HG03066 (cell line): ENCODE results near the gene CTDSPL2.
"Not testable (repeated sequence)": the region's sequence is repeated elsewhere in the genome, so short reads cannot be mapped to it uniquely, and the experiment has no call there.

ENCODE experiments used
- ATAC-seq: cut with Tn5 transposase; IDR thresholded peaks from one replicate; pipeline ENCODE4 v1.9.1; 2021; ENCODE audit warnings: low read depth; ENCODE audit not compliant: unreplicated experiment

Gene CTDSPL2

GRCh38 chr15:44482090-44482489 lies 54.7 kb downstream of the CTDSPL2 start:
- no peak for ATAC-seq

- no peak for ATAC-seq
Measured at GRCh38 chr15:44485880-44486279, 58.5 kb downstream of the CTDSPL2 start.

GRCh38 chr15:44489464-44489863 lies 62.0 kb downstream of the CTDSPL2 start:
- no peak for ATAC-seq

GRCh38 chr15:44490622-44491021 lies 63.2 kb downstream of the CTDSPL2 start:
- no peak for ATAC-seq

GRCh38 chr15:44492040-44492439 lies 64.6 kb downstream of the CTDSPL2 start:
- no peak for ATAC-seq

GRCh38 chr15:44492672-44493071 lies 65.2 kb downstream of the CTDSPL2 start:
- ATAC-seq: no peak

GRCh38 chr15:44495562-44495961 lies 68.1 kb downstream of the CTDSPL2 start:
- ATAC-seq: no peak

- ATAC-seq: no peak
Measured at GRCh38 chr15:44500555-44500954, 73.1 kb downstream of the CTDSPL2 start.

- no peak for ATAC-seq
Measured at GRCh38 chr15:44501768-44502366, 74.4 kb downstream of the CTDSPL2 start.

- ATAC-seq: no peak
Measured at GRCh38 chr15:44516436-44516835, 89.0 kb downstream of the CTDSPL2 start.

GRCh38 chr15:44519537-44519936 lies 92.1 kb downstream of the CTDSPL2 start:
- ATAC-seq: no peak

- no peak for ATAC-seq
Measured at GRCh38 chr15:44525018-44525417, 97.6 kb downstream of the CTDSPL2 start.

- ATAC-seq: no peak
Measured at GRCh38 chr15:44527241-44527640, 99.8 kb downstream of the CTDSPL2 start.

- no peak for ATAC-seq
Measured at GRCh38 chr15:44529864-44530604, 102.6 kb downstream of the CTDSPL2 start.

GRCh38 chr15:44530653-44531052 lies 103.2 kb downstream of the CTDSPL2 start:
- ATAC-seq: no peak

- not testable (repeated sequence) for ATAC-seq
Measured at GRCh38 chr15:44532275-44532674, 104.8 kb downstream of the CTDSPL2 start.

- no peak for ATAC-seq
Measured at GRCh38 chr15:44532689-44533088, 105.3 kb downstream of the CTDSPL2 start.

GRCh38 chr15:44535092-44535491 lies 107.7 kb downstream of the CTDSPL2 start:
- no peak for ATAC-seq

GRCh38 chr15:44535523-44536301 lies 108.3 kb downstream of the CTDSPL2 start:
- ATAC-seq: no peak

- ATAC-seq: peak; percentile 57
Measured at GRCh38 chr15:44536302-44536961, 109.0 kb downstream of the CTDSPL2 start.
